ENCODE measurements around the gene NDUFB7. TPM values are rescaled to one million over a fixed set of nuclear protein-coding genes. Genes with fewer than 3 reads are reported as not detected.
"Not testable (repeated sequence)": the region's sequence is repeated elsewhere in the genome, so short reads cannot be mapped to it uniquely, and the experiment has no call there.

Gene NDUFB7
- total and polyA plus RNA-seq, 3 experiments from 2014 or later = 123 to 235 (median 126) TPM

DNA sequence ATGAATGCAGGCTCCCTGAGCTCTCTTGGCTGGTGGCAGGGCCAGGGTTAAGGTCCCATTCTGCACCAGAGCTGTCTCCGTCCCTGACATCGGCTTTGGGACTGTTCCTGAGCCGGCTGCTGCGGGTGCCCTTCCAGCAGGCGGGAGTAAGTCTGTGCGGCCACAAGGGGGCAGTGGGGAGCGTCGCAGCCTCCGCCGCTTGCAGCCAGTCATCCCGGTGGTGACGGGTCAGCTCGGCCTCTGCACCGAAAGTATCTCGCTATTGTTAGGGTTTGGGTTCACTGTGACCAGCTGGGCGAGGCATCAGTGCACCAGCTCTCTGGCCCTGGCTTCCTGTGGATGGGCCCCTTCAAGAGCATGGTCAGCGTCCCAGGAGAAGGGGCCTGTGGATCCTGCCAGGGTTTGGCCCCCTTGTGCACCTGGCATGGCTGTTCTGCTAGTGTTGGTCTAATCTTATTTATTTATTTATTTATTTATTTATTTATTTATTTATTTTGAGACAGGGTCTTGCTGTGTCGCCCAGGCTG is 15.1 kb downstream of the NDUFB7 start:
- Histone ChIP-seq H3K36me3 (ENCODE audit: insufficient read depth, low read length) (no peaks in the 10 kb centered on the region), H3K27ac (ENCODE audit: low read depth, low read length) (no peak overlapping the region), H3K27me3 (ENCODE audit: insufficient read depth, low read length, poor library complexity, severe bottlenecking) (no peaks in the 10 kb centered on the region), H3K4me1 (ENCODE audit: insufficient read depth, low read length) (peaks cover 48% of the 10 kb centered on the region), H3K9me3 (ENCODE audit: low read length) (no peaks in the 10 kb centered on the region), H3K4me3 (ENCODE audit: low read length) (peak overlapping the region; percentile 35)
- ChIA-PET CTCF (interaction anchor here (0.6 to 4.1 kb wide), 23 partner anchors 8 to 648 kb away, joined by 3 to 38 read pairs (median 4); partner anchors contain the start of genes DNAJB1 and NDUFB7), POLR2A (interaction anchor here (0.5 to 1.1 kb wide), 6 partner anchors 15 to 876 kb away, joined by 3 to 5 read pairs (median 4); partner anchors contain the start of genes DNAJB1 and NDUFB7)
- Mint-ChIP-seq H3K27me3 (no peaks in the 10 kb centered on the region), H3K4me1 (peaks cover 31 to 68% (median 44%) of the 10 kb centered on the region in 3 donors), H3K4me3 (peak overlapping the region; percentile 8 to 82 (median 72)), H3K27ac (peak overlapping the region in 7 of 8 donors; percentile 68 to 97 (median 92)), H3K36me3 (peaks cover 0 to 16% (median 0%) of the 10 kb centered on the region in 3 donors), H3K9me3 (no peaks in the 10 kb centered on the region)
- DNase-seq = peak; percentile 61 to 70 (median 62)

DNA sequence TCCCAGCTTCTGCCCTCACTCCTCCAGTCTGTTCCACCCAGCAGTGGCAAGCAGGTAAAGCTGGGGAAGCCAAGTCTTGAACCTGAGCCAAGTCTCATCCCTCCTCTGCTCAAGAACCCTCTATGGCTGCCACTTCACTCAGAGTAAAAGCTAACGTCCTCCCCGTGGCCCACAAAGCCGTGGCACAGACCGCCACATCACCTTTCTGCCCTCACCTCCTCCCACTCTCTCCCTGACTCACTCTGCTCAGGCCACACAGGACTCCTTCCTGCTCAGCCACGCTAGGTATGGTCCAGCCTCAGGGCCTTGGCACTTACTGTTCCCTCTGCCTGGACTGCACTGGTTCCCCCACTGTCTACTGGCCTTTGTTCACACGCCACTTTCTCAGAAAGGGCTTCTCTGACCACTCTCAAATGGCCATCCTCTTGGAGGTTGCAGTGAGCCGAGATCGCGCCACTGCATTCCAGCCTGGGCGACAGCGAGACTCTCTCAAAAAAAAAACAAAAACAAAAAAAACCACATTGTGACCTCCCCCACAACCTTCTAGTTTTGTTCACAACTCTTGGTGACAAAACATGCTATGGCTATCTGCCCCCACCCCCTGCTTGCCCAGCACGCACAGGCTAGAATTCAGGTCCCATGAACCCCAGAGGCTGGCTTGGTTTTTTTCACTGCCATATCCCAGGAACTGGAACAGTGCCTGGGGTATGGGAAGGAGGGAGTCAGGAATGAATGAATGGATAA is 15.8 kb downstream of the NDUFB7 start:
- Histone ChIP-seq H3K9me3 (ENCODE audit: low read length) (no peaks in the 10 kb centered on the region), H3K4me1 (ENCODE audit: insufficient read depth, low read length) (peaks cover 48% of the 10 kb centered on the region), H3K36me3 (ENCODE audit: insufficient read depth, low read length) (no peaks in the 10 kb centered on the region), H3K4me3 (ENCODE audit: low read length) (peak overlapping the region; percentile 35), H3K27ac (ENCODE audit: low read depth, low read length) (peak overlapping the region; percentile 12), H3K27me3 (ENCODE audit: insufficient read depth, low read length, poor library complexity, severe bottlenecking) (no peaks in the 10 kb centered on the region)
- DNase-seq = no peak
- Mint-ChIP-seq H3K4me1 (peaks cover 35 to 71% (median 47%) of the 10 kb centered on the region in 3 donors), H3K4me3 (peak overlapping the region; percentile 8 to 84 (median 72)), H3K36me3 (peaks cover 0 to 16% (median 0%) of the 10 kb centered on the region in 3 donors), H3K27ac (peak overlapping the region; percentile 56 to 97 (median 91)), H3K27me3 (no peaks in the 10 kb centered on the region), H3K9me3 (no peaks in the 10 kb centered on the region)
- CTCF ChIA-PET = interaction anchor here (0.6 to 4.1 kb wide), 24 partner anchors 9 to 647 kb away, joined by 3 to 38 read pairs (median 4); partner anchors contain the start of genes DNAJB1 and NDUFB7
- POLR2A ChIA-PET = interaction anchor here (0.6 to 1.1 kb wide), 4 partner anchors 16 to 876 kb away, joined by 4 to 5 read pairs (median 4); partner anchors contain the start of genes DNAJB1 and NDUFB7

GRCh38 chr19:14554382-14554812 is 17.5 kb downstream of the NDUFB7 start:
- Histone ChIP-seq H3K36me3 (ENCODE audit: insufficient read depth, low read length) (no peaks in the 10 kb centered on the region), H3K27ac (ENCODE audit: low read depth, low read length) (no peak overlapping the region), H3K4me1 (ENCODE audit: insufficient read depth, low read length) (peaks cover 49% of the 10 kb centered on the region), H3K4me3 (ENCODE audit: low read length) (no peak overlapping the region), H3K27me3 (ENCODE audit: insufficient read depth, low read length, poor library complexity, severe bottlenecking) (no peaks in the 10 kb centered on the region), H3K9me3 (ENCODE audit: low read length) (no peaks in the 10 kb centered on the region)
- DNase-seq = no peak
- H3K9me3 Mint-ChIP-seq = no peaks in the 10 kb centered on the region
- ChIA-PET POLR2A (interaction anchor here (0.5 kb wide), 1 partner anchor 31 kb away, joined by 10 read pairs; no protein-coding TSS in a partner anchor), CTCF (interaction anchor here (1.0 to 1.6 kb wide), 4 partner anchors 14 to 74 kb away, joined by 4 to 7 read pairs (median 4); no protein-coding TSS in a partner anchor)
- H3K4me1 Mint-ChIP-seq = peaks cover 38 to 75% (median 51%) of the 10 kb centered on the region in 3 donors
- no peaks in the 10 kb centered on the region for H3K27me3 Mint-ChIP-seq
- peaks cover 0 to 27% (median 2%) of the 10 kb centered on the region in 3 donors for H3K36me3 Mint-ChIP-seq
- H3K4me3 Mint-ChIP-seq = peak overlapping the region in 2 of 7 donors; percentile 15 to 37
- H3K27ac Mint-ChIP-seq = peak overlapping the region in 6 of 8 donors; percentile 66 to 93 (median 78)

- Histone ChIP-seq H3K4me3 (ENCODE audit: low read length) (no peak overlapping the region), H3K36me3 (ENCODE audit: insufficient read depth, low read length) (no peaks in the 10 kb centered on the region), H3K27ac (ENCODE audit: low read depth, low read length) (no peak overlapping the region), H3K9me3 (ENCODE audit: low read length) (no peaks in the 10 kb centered on the region), H3K27me3 (ENCODE audit: insufficient read depth, low read length, poor library complexity, severe bottlenecking) (no peaks in the 10 kb centered on the region), H3K4me1 (ENCODE audit: insufficient read depth, low read length) (peaks cover 48% of the 10 kb centered on the region)
- H3K9me3 Mint-ChIP-seq = no peaks in the 10 kb centered on the region
- ChIA-PET POLR2A (interaction anchor here (0.5 kb wide), 1 partner anchor 31 kb away, joined by 10 read pairs; no protein-coding TSS in a partner anchor), CTCF (interaction anchor here (1.0 to 1.6 kb wide), 4 partner anchors 15 to 73 kb away, joined by 4 to 7 read pairs (median 4); no protein-coding TSS in a partner anchor)
- DNase-seq = no peak
- H3K36me3 Mint-ChIP-seq = peaks cover 0 to 30% (median 2%) of the 10 kb centered on the region in 3 donors
- peaks cover 38 to 70% (median 51%) of the 10 kb centered on the region in 3 donors for H3K4me1 Mint-ChIP-seq
- H3K4me3 Mint-ChIP-seq = peak overlapping the region in 1 of 7 donors; percentile 43
- no peaks in the 10 kb centered on the region for H3K27me3 Mint-ChIP-seq
- H3K27ac Mint-ChIP-seq = peak overlapping the region in 6 of 8 donors; percentile 54 to 93 (median 81)
Observed at GRCh38 chr19:14553939-14554243, 18.0 kb downstream of the NDUFB7 start.

GRCh38 chr19:14553042-14553938 is 18.6 kb downstream of the NDUFB7 start:
- Mint-ChIP-seq H3K27me3 (no peaks in the 10 kb centered on the region), H3K27ac (peak overlapping the region in 7 of 8 donors; percentile 47 to 93 (median 72)), H3K4me3 (peak overlapping the region in 1 of 7 donors; percentile 66), H3K9me3 (no peaks in the 10 kb centered on the region), H3K4me1 (peaks cover 38 to 66% (median 49%) of the 10 kb centered on the region in 3 donors), H3K36me3 (peaks cover 0 to 36% (median 2%) of the 10 kb centered on the region in 3 donors)
- no peaks in the 10 kb centered on the region for H3K36me3 ChIP-seq (ENCODE audit: insufficient read depth, low read length)
- no peak for DNase-seq
- H3K4me3 ChIP-seq (ENCODE audit: low read length) = no peak overlapping the region
- H3K9me3 ChIP-seq (ENCODE audit: low read length) = no peaks in the 10 kb centered on the region
- H3K27me3 ChIP-seq (ENCODE audit: insufficient read depth, low read length, poor library complexity, severe bottlenecking) = no peaks in the 10 kb centered on the region
- no peak overlapping the region for H3K27ac ChIP-seq (ENCODE audit: low read depth, low read length)
- ChIA-PET POLR2A (no interaction called here), CTCF (interaction anchor here (1.0 to 1.6 kb wide), 5 partner anchors 15 to 73 kb away, joined by 3 to 7 read pairs (median 4); no protein-coding TSS in a partner anchor)
- peaks cover 43% of the 10 kb centered on the region for H3K4me1 ChIP-seq (ENCODE audit: insufficient read depth, low read length)

DNA sequence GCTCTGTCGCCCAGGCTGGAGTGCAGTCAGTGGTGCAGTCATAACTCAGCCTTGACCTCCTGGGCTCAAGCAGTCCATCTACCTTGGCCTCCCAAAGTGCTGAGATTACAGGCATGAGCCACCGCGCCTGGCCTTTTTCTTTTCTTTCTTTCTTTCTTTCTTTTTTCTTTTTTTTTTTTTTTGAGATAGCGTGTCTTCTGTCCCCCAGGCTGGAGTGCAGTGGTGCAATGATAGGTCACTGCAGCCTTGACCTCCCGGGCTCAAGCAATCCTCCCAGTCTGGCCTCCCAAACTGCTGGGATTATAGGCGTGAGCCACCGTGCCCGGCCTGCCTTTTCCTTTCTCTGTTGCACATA is 19.9 kb downstream of the NDUFB7 start:
- not testable (repeated sequence) for H3K27ac ChIP-seq (ENCODE audit: low read depth, low read length); H3K27me3 Mint-ChIP-seq; H3K27me3 ChIP-seq (ENCODE audit: insufficient read depth, low read length, poor library complexity, severe bottlenecking); H3K4me3 ChIP-seq (ENCODE audit: low read length); DNase-seq; H3K9me3 Mint-ChIP-seq; H3K9me3 ChIP-seq (ENCODE audit: low read length); H3K36me3 ChIP-seq (ENCODE audit: insufficient read depth, low read length)
- ChIA-PET CTCF (interaction anchor here (0.6 to 2.3 kb wide), 11 partner anchors 8 to 274 kb away, joined by 3 to 42 read pairs (median 3); no protein-coding TSS in a partner anchor), POLR2A (interaction anchor here (1.9 to 2.5 kb wide), 2 partner anchors 29 to 45 kb away, joined by 6 to 8 read pairs; no protein-coding TSS in a partner anchor)
- peaks cover 0 to 36% (median 2%) of the 10 kb centered on the region in 3 donors for H3K36me3 Mint-ChIP-seq
- H3K27ac Mint-ChIP-seq = peak overlapping the region in 5 of 8 donors; percentile 70 to 94 (median 90)
- peaks cover 39 to 67% (median 44%) of the 10 kb centered on the region in 3 donors for H3K4me1 Mint-ChIP-seq
- H3K4me3 Mint-ChIP-seq = peak overlapping the region in 3 of 7 donors; percentile 59 to 72 (median 70)
- peaks cover 43% of the 10 kb centered on the region for H3K4me1 ChIP-seq (ENCODE audit: insufficient read depth, low read length)
